Stomach (tissue), 4 donors: ENCODE measurements around the gene BRSK2.

Experiments
- POLR2A ChIP-seq, 4 donors: fragments of 450-650 bp; IDR thresholded peaks; one replicate each; pipeline ENCODE4 v1.6.1; 2016; ENCODE audit warnings: antibody characterized with exemption in 4 of 4, control low read depth in 2 of 4, mild to moderate bottlenecking in 1 of 4, moderate library complexity in 1 of 4
- TF ChIP-seq, protein P1 (sequence below), 7 experiments: fragments of 450-650 bp in 4 of 7; fragments of 200-600 bp in 3 of 7; sonication (generic) in 3 of 7; IDR thresholded peaks; one replicate each; pipeline ENCODE4 v1.5.1; 2016 to 2019; ENCODE audit warnings: antibody characterized with exemption in 7 of 7, control low read depth in 2 of 7, mild to moderate bottlenecking in 1 of 7

DNA sequence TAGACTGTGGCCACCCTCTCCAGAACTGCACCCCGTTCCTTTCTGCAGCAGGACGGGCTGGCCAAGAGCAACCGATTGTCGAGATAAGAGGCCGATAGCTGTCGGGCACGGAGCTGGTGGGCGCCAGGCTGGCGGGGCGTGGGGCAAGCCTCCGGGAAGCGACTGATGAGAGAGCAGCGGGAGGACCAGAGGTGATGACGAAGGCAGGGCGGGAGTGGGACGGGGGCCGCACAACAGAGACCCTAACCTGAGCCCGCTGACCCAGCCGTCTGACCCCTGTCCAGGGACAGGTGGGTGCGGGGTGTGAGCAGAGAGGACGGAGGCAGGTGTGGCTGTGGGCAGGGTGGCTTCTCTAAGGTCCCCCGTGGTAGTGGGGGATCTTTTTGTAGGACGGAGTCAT, 7.3 kb upstream of the BRSK2 start:
- TF ChIP-seq, protein P1, sequence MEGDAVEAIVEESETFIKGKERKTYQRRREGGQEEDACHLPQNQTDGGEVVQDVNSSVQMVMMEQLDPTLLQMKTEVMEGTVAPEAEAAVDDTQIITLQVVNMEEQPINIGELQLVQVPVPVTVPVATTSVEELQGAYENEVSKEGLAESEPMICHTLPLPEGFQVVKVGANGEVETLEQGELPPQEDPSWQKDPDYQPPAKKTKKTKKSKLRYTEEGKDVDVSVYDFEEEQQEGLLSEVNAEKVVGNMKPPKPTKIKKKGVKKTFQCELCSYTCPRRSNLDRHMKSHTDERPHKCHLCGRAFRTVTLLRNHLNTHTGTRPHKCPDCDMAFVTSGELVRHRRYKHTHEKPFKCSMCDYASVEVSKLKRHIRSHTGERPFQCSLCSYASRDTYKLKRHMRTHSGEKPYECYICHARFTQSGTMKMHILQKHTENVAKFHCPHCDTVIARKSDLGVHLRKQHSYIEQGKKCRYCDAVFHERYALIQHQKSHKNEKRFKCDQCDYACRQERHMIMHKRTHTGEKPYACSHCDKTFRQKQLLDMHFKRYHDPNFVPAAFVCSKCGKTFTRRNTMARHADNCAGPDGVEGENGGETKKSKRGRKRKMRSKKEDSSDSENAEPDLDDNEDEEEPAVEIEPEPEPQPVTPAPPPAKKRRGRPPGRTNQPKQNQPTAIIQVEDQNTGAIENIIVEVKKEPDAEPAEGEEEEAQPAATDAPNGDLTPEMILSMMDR (IDR thresholded peaks at IDR 0.05) = no peak
- no peak for TF ChIP-seq POLR2A (IDR thresholded peaks at IDR 0.05)
